GM18907 (cell line): ENCODE measurements around the gene FZD10.

Source experiments
- ATAC-seq: cut with Tn5 transposase; IDR thresholded peaks from one replicate; pipeline ENCODE4 v1.9.1; 2021; ENCODE audit warnings: mild to moderate bottlenecking, moderate library complexity; ENCODE audit not compliant: unreplicated experiment

FZD10 gene

GRCh38 chr12:130153803-130154202, 8.5 kb upstream of the FZD10 start:
- no peak for ATAC-seq

GRCh38 chr12:130154276-130155070, 7.8 kb upstream of the FZD10 start:
- no peak for ATAC-seq

- ATAC-seq, result no peak
These were observed 6.7 kb upstream of the FZD10 start for GRCh38 chr12:130155416-130156073.

- ATAC-seq, result no peak
These were observed 5.5 kb upstream of the FZD10 start for GRCh38 chr12:130156652-130157275.

- ATAC-seq, result no peak
These were observed 4.1 kb upstream of the FZD10 start for GRCh38 chr12:130157998-130158753.

GRCh38 chr12:130158754-130159059, 3.6 kb upstream of the FZD10 start:
- ATAC-seq, result no peak

GRCh38 chr12:130160306-130160705, 2.0 kb upstream of the FZD10 start:
- no peak for ATAC-seq

- ATAC-seq, result no peak
These were observed 1.5 kb upstream of the FZD10 start for GRCh38 chr12:130160711-130161231.

- ATAC-seq, result no peak
These were observed 712 bp upstream of the FZD10 start for GRCh38 chr12:130161261-130162243.

- no peak for ATAC-seq
These were observed 639 bp downstream of the FZD10 start for GRCh38 chr12:130162745-130163460.

- no peak for ATAC-seq
These were observed 1.4 kb downstream of the FZD10 start for GRCh38 chr12:130163461-130164215.

GRCh38 chr12:130164216-130164542, 1.9 kb downstream of the FZD10 start:
- no peak for ATAC-seq

- ATAC-seq, result no peak
These were observed 2.7 kb downstream of the FZD10 start for GRCh38 chr12:130164936-130165335.

GRCh38 chr12:130166306-130166705, 4.0 kb downstream of the FZD10 start:
- no peak for ATAC-seq

GRCh38 chr12:130167537-130167936, 5.3 kb downstream of the FZD10 start:
- no peak for ATAC-seq

- ATAC-seq, result no peak
These were observed 7.0 kb downstream of the FZD10 start for GRCh38 chr12:130169256-130169655.

GRCh38 chr12:130169924-130170323, 7.7 kb downstream of the FZD10 start:
- no peak for ATAC-seq

- no peak for ATAC-seq
These were observed 8.3 kb downstream of the FZD10 start for GRCh38 chr12:130170611-130171010.
